Nucleus accumbens (tissue), 56 donors: ENCODE measurements around the gene CHIT1.
A peak's percentile ranks its signal among the peaks of the same experiment; 100 is the strongest.

Experiments
- DNase-seq, 56 donors: peaks; one replicate each; lab custom pipeline; 2025; lab: John Stamatoyannopoulos, UW

Gene CHIT1

DNA sequence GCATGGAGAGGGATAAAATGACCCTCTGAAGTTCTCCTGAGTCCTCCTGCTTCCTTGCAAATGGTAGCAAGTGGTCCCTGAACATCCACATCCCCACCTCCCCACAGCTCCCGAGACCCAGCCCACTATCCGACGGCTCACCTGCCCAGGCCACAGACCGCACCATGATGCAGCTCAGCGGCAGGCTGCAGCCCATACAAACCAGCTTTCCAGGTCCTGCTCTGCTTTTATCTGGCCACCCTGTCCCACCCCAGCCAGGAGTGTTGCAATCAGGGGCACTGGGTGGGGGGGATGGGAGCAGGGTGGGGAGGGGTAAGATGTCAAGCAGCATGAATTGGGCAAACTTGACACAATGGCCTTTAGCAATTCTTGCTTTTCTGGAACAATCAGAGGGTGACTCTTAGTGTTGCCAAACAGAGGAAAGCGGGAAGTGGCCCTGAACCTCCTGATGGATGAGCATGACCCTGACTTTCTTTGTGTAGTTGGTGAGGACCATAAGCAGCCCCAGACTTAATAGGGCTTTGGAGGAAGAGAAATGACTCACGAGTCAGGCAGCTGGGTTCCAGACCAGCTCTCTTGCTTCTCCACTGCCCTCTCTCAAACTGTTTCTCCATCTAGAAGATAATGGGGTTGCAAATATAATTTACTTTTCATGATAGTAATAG lies at the start of gene CHIT1:
Gene CHIT1 (minus strand): TSS at position 203 of the 665 bp plus-strand sequence. CDS start 37 bp downstream, at position 166.
- no peak for DNase-seq

- peak in 3 of 56 donors; percentile 48 to 82 (median 71) for DNase-seq
Measured at GRCh38 chr1:203278885-203279406, 49.5 kb upstream of the CHIT1 start.

DNA sequence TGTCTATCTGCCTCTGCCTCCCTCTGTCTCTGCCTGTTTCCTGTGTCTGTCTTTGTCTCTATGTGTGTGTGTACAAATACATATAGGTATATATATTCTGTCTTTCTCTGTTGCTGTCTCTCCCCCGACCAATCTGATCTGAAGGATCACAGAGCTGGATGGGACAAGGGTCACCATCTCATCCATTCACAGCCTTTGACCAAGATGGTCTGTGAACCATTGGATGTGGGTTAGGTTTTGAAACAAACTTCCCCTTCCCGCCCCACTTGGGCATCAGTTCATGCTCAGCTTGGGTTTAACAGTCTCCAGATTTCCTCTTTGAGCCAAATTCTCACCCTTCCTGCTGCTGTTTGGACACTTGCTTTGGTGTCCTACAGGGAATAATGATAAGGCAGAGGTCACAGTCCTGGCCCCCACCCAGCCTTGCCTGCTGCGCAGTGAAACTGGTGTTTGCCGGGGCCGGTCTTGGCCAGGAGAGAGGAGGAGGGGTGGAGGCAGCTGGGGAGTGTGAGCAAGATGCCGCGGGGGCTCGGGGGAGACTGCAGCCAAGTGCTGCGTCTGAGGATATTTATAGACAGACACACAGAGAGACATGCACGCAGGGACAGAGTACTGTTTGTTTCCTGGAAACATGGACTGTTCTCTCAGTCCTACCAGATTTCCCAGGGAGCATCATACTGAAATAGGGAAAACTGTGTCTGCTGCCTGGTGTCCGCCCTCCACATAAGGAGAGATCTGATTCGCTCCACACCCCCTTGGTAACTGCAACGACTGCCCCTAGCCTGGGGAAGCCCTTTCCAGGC lies 48.8 kb upstream of the CHIT1 start:
- DNase-seq = peak in 55 of 56 donors; percentile 56 to 96 (median 89)

DNA sequence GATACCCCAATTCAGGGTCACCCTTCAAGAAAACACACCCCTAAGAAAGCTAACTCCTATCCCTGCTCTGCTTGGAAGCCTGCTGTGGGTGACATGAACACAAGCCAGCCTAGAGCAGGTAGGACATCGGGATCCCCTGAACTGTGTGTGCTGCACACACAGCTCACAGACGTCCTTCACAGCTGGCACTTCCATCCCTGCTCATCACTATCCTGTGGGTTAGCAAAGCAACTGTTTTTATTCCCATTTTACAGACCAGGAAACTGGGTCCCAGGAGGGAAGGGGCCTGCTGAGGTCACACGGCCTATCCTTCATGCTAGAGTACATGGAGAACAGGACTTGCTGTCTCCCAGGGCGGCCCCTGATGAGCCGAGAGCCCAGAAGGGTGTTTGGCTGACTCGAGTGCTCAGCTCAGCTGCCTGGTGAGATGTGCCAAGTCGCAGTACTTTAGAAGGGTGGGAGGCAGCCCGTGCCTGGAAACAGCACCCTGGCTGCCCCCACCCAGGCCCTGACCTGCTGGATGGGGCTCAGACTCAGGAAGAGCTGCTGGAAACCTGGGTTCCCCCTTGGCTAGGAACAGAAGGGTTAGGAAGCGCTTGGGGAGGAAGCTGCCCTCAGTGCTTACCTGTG lies 47.6 kb upstream of the CHIT1 start:
- DNase-seq = peak in 7 of 56 donors; percentile 17 to 42 (median 28)

DNA sequence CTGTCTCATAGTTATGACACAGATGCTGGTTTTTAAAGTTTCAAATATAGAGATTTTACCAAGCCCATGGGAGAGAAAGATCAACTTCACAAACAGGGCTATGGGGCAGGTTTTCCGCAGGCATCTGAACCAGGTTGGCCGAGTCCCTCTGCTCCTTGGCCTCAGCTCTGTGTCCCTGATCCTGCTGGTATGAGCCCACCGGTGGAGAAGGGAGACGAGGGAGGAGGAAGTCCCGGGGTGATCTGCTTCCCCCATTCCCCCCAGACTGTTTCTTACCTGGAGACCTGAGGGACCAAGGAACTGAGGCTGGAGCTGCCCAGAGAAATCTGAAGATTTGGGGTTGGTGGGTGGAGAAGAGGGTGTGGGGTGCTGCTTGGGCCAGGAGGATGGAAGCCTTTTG lies 46.9 kb upstream of the CHIT1 start:
- DNase-seq = no peak

- DNase-seq = no peak
Measured at GRCh38 chr1:203275656-203276272, 46.3 kb upstream of the CHIT1 start.

- peak in 47 of 56 donors; percentile 30 to 91 (median 73) for DNase-seq
Measured at GRCh38 chr1:203274603-203275381, 45.3 kb upstream of the CHIT1 start.

- DNase-seq = peak in 34 of 56 donors; percentile 22 to 63 (median 42)
Measured at GRCh38 chr1:203273869-203274602, 44.6 kb upstream of the CHIT1 start.

GRCh38 chr1:203273206-203273868 lies 43.9 kb upstream of the CHIT1 start:
- DNase-seq = peak in 52 of 56 donors; percentile 49 to 92 (median 80)

DNA sequence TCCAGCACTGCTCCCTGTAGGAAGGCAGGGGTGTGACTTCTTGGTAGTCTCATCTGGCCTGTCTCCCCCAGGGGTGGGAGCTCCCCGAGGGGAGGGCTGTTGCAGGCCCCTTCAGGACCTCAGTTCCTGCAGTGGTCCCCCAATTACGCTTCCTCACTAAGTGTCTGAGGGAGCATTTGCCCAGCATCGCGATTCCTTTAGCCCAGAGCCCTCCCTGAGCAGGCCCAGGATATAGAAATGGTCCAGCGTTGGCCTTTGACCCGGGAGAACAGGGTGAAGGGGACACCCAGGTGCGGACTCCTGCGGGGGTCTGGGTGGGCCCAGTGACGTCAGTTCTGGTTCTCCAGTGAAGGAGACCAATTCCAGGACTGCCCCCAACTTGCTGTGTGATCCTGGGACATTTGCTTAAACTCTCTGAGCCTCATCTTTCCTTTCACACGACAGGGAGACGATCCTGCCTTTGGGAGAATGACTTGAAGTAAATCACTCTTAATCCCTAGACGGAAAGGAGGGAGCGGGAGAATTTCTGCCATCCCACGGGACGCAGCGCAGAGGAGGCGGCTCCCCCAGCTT lies 43.2 kb upstream of the CHIT1 start:
- no peak for DNase-seq

DNA sequence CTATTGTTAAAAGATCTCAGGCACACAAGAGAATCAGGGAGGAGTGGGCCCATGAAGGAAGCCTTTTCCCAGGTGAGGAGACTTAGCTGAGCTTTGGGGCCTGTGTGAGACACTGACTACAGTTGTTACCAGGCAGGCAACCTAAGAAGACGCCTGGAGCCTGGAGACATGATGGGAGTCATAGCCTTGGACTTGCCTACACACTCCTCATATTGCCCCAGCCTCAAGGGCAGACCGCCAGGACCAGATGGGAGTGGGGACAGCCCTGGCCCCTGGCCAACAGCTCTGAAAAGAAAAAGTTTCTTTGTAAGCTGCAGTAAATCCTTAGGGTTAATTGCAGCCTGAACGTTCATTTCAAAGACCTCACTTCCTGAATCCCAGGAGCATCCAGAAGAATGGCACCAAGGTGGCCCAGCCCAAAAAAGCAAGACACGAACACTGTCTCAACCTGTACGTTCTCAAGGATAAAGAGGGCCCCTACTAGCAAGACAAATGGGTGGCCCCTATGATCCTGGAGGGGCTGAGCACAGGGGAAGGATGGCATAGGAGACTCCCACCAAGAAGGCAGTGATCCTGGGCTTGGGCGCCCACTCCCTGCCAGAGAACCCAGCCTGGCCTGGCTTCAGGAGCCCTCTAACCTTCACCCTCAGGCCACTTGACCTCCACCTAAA lies 42.6 kb upstream of the CHIT1 start:
- no peak for DNase-seq

GRCh38 chr1:203271018-203271743 lies 41.7 kb upstream of the CHIT1 start:
- peak in 26 of 56 donors; percentile 22 to 85 (median 46) for DNase-seq

GRCh38 chr1:203270448-203270847 lies 41.0 kb upstream of the CHIT1 start:
- DNase-seq = no peak

GRCh38 chr1:203269654-203270020 lies 40.2 kb upstream of the CHIT1 start:
- no peak for DNase-seq

DNA sequence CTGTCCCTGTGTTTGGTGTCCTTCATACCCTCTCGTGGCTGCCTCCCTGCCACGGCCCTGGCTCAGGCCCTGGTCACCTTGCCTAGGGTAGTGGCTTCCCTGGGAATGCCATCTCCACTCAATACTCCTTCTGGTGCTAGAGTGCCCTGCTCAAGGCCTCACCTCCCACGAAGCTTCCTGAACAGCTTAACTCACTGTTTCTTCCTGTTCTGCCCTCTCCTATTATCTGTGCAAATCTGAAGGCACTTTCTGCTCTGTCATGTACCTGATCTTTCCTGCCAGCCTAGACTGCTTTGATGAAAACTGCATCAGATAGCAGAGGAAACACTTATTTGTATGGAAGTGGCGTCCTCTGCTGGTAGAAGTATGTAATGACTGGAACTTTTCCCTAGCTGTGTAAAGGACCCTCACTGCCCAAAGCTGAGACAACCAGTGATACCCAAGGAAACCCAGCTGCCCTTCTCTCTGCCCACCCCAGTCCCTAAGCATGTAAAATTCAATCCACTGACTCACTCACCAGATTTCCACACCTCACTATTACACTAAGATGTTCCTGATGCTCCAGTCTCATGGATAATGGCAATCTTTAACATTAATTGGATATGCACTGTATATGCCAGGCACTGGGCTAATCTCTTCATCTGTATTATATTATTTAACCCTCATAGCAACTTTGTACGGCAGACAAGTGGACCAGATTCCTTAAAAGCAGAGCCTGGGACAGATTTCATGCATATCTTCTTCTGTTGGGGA lies 39.6 kb upstream of the CHIT1 start:
- DNase-seq = peak in 16 of 56 donors; percentile 32 to 70 (median 46)

GRCh38 chr1:203267912-203268311 lies 38.4 kb upstream of the CHIT1 start:
- no peak for DNase-seq
